HepG2 (cell line): ENCODE measurements around the gene CEBPG. TPM values are rescaled to one million over a fixed set of nuclear protein-coding genes. Genes with fewer than 3 reads are reported as not detected.

Source experiments
- ARNT2 ChIP-seq: sonication (generic); formaldehyde crosslinking; IDR thresholded peaks from 2 replicates; pipeline ENCODE4 v1.8.0; 2022; ENCODE audit warnings: mild to moderate bottlenecking, low read depth, missing genetic modification reagents, moderate library complexity
- ARNTL ChIP-seq: sonication (generic); formaldehyde crosslinking; IDR thresholded peaks from 2 replicates; pipeline ENCODE4 v1.4.0; 2020; ENCODE audit warnings: mild to moderate bottlenecking, missing genetic modification reagents
- BCL6 ChIP-seq: IDR thresholded peaks from 2 replicates; pipeline ENCODE4 v1.6.1; 2016; ENCODE audit warnings: missing genetic modification reagents, missing compliant biosample characterization
- CAMTA2 ChIP-seq: sonication (generic); formaldehyde crosslinking; IDR thresholded peaks from 2 replicates; pipeline ENCODE4 v1.4.0; 2020; ENCODE audit warnings: mild to moderate bottlenecking, missing genetic modification reagents, borderline replicate concordance
- TCF12 ChIP-seq, 2 experiments: fragments of 450-650 bp in 1 of 2; sonication (generic) in 1 of 2; formaldehyde crosslinking in 1 of 2; IDR thresholded peaks; 2 replicates each; pipeline versions ENCODE4 v1.6.1 to v1.8.0; 2017 to 2022; ENCODE audit warnings: antibody characterized with exemption in 1 of 2, mild to moderate bottlenecking in 1 of 2, missing genetic modification reagents in 1 of 2, moderate library complexity in 1 of 2
- ZBTB40 ChIP-seq, 2 experiments: fragments of 450-650 bp in 1 of 2; sonication (generic) in 1 of 2; formaldehyde crosslinking in 1 of 2; IDR thresholded peaks; 2 replicates each; pipeline versions ENCODE4 v1.6.1 to v1.8.0; 2016 to 2022; ENCODE audit warnings: antibody characterized with exemption in 1 of 2, mild to moderate bottlenecking in 1 of 2, missing genetic modification reagents in 1 of 2
- ZNF207 ChIP-seq: fragments of 450-650 bp; IDR thresholded peaks from 2 replicates; pipeline ENCODE4 v1.6.1; 2016; ENCODE audit warnings: antibody characterized with exemption, borderline replicate concordance
- ZNF552 ChIP-seq: sonication (generic); formaldehyde crosslinking; IDR thresholded peaks from 2 replicates; pipeline ENCODE4 v1.9.0; 2022; ENCODE audit warnings: missing genetic modification reagents, mild to moderate bottlenecking, borderline replicate concordance
- ZNF777 ChIP-seq: sonication (generic); formaldehyde crosslinking; IDR thresholded peaks from 2 replicates; pipeline ENCODE4 v1.4.0; 2020; ENCODE audit warnings: missing genetic modification reagents
- ZSCAN20 ChIP-seq: sonication (generic); formaldehyde crosslinking; IDR thresholded peaks from 2 replicates; pipeline ENCODE4 v1.4.0; 2020; ENCODE audit warnings: missing genetic modification reagents, mild to moderate bottlenecking, borderline replicate concordance
- polyA plus RNA-seq, 8 experiments: library from polyadenylated mRNA; depleted of rRNA in 3 of 8; stranded (reverse) in 7 of 8; unstranded in 1 of 8; fragments of >200 nt; fragmentation: Illumina TruSeq in 4 of 8; extraction: Trizol in 4 of 8; gene quantifications; 2 replicates each; pipeline versions ENCODE4 v1.2.1 to v1.2.3, GENCODE V29; 2011 to 2016; ENCODE audit warnings: low read depth in 4 of 8, missing spikeins in 1 of 8, mixed read lengths in 1 of 8; ENCODE audit not compliant: insufficient read depth in 1 of 8
- total RNA-seq, 5 experiments: library from RNA; depleted of rRNA; stranded (reverse); fragments of >200 nt; fragmentation: Illumina TruSeq; extraction: Trizol; gene quantifications; 2 replicates each; pipeline ENCODE4 v1.2.3, GENCODE V29; 2016; ENCODE audit warnings: low read depth in 1 of 5
- TF ChIP-seq, protein P1 (sequence below): IDR thresholded peaks from 2 replicates; pipeline ENCODE4 v1.6.1; 2016
- TF ChIP-seq, protein P2 (sequence below): sonication (generic); formaldehyde crosslinking; IDR thresholded peaks from 2 replicates; pipeline ENCODE4 v1.5.0; 2020; ENCODE audit warnings: mild to moderate bottlenecking, missing genetic modification reagents

Gene CEBPG
- total and polyA plus RNA-seq, 2 of the 13 experiments (the other 11 are each of a cell fraction or from before 2014, with no cell fraction given), result 25.7 to 34.3 TPM

DNA sequence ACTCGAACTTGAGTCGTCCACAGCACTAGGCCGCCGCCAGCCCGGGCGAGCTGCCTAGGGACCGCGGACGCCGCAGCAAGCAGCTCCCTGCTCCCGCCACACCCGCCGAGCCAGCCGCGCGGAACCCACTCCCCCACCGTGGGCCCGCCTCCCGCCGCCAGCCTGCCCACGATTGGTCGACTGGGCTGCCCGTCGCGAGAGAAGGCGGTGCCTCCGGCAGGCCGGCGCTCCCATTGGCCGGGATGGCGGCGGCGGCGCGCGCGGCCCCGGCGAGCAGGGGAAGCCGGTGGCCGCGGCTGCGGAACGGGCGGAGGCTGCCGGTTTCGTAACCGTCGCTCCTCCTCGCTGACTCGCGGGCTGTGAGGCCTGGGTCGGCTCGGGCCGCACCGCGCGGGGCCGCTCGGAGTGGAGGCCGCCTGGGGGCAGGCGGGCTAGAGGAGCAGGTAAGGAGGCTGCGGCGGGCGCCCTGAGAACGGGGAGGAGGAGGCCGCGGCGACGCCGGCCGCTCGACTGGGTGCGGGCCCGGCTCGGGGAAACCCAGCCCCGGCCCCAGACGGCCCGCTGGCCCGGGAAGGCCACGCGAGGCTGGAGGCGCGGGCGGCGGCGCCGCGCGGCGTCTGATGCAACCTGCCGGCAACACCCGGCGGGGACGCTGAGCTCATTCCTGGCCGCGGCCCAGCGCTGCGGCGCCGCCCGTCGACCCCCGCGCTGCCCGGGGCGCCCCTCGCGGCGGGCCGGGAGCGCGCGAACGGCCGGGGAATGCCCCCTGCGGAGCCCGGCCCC, at the start of gene CEBPG (continued):
- 0 out of 2 replicates have a peak, but pooled peaks have one; percentile 70 for TF ChIP-seq CAMTA2 (CRISPR knock-in tag)
- TF ChIP-seq, protein P1, sequence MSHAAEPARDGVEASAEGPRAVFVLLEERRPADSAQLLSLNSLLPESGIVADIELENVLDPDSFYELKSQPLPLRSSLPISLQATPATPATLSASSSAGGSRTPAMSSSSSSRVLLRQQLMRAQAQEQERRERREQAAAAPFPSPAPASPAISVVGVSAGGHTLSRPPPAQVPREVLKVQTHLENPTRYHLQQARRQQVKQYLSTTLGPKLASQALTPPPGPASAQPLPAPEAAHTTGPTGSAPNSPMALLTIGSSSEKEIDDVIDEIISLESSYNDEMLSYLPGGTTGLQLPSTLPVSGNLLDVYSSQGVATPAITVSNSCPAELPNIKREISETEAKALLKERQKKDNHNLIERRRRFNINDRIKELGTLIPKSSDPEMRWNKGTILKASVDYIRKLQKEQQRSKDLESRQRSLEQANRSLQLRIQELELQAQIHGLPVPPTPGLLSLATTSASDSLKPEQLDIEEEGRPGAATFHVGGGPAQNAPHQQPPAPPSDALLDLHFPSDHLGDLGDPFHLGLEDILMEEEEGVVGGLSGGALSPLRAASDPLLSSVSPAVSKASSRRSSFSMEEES (CRISPR knock-in tag), result no peak
- no peak for TF ChIP-seq TCF12 (IDR thresholded peaks at IDR 0.05)
- TF ChIP-seq TCF12 (CRISPR knock-in tag; IDR thresholded peaks at IDR 0.05), result peak; percentile 41; the same call in 1 of the 2 replicates
- TF ChIP-seq ARNT2 (CRISPR knock-in tag), result peak; percentile 85
- no peak for TF ChIP-seq ARNTL
- TF ChIP-seq ZSCAN20 (CRISPR knock-in tag), result no peak
- TF ChIP-seq BCL6 (CRISPR knock-in tag), result 0 out of 2 replicates have a peak, but pooled peaks have one; percentile 2
- TF ChIP-seq, protein P2, sequence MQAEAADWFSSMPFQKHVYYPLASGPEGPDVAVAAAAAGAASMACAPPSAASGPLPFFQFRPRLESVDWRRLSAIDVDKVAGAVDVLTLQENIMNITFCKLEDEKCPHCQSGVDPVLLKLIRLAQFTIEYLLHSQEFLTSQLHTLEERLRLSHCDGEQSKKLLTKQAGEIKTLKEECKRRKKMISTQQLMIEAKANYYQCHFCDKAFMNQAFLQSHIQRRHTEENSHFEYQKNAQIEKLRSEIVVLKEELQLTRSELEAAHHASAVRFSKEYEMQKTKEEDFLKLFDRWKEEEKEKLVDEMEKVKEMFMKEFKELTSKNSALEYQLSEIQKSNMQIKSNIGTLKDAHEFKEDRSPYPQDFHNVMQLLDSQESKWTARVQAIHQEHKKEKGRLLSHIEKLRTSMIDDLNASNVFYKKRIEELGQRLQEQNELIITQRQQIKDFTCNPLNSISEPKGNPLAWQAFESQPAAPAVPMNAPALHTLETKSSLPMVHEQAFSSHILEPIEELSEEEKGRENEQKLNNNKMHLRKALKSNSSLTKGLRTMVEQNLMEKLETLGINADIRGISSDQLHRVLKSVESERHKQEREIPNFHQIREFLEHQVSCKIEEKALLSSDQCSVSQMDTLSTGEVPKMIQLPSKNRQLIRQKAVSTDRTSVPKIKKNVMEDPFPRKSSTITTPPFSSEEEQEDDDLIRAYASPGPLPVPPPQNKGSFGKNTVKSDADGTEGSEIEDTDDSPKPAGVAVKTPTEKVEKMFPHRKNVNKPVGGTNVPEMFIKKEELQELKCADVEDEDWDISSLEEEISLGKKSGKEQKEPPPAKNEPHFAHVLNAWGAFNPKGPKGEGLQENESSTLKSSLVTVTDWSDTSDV, result no peak
- TF ChIP-seq ZNF777 (CRISPR knock-in tag), result peak; percentile 45
- no peak for TF ChIP-seq ZNF552 (CRISPR knock-in tag)
- TF ChIP-seq ZNF207, result no peak
- no peak for TF ChIP-seq ZBTB40 (IDR thresholded peaks at IDR 0.05)
- no peak for TF ChIP-seq ZBTB40 (CRISPR knock-in tag; IDR thresholded peaks at IDR 0.05)
